K562 (cell line): ENCODE results near the gene MTMR6. TPM values are rescaled to one million over a fixed set of nuclear protein-coding genes. Genes with fewer than 3 reads are reported as not detected.

Source experiments
- ATAC-seq: fragments of 200-7000 bp; cut with Tn5 transposase; 3 replicates; pipeline ENCODE4 v1.9.1; 2020; ENCODE audit warnings: moderate library complexity
- BruUV-seq: library from RNA; stranded (reverse); fragments of 400-500 nt; replicated peaks from 2 replicates; lab custom pipeline; 2021; lab: Mats Ljungman, UMichigan
- CTCF ChIA-PET: fragments of 300-600 bp; formaldehyde crosslinking; extraction: SDS; loops from one replicate; lab custom pipeline; 2021; ENCODE audit warnings: low intra/inter-chr PET ratio; lab: Yijun Ruan, JAX
- POLR2A ChIA-PET: fragments of 300-600, 350-650 bp; sonication (Branson Sonifier 250); formaldehyde crosslinking; extraction: SDS; loops from one replicate; lab custom pipeline; 2021; ENCODE audit warnings: antibody characterized with exemption, inconsistent platforms; lab: Yijun Ruan, JAX
- DNase-seq, 4 experiments: peaks; one replicate each; pipeline versions ENCODE4 v3.0.0 to v3.0.0-alpha.2; 2011 to 2018; ENCODE audit warnings: low spot score in 3 of 4, mixed read lengths in 3 of 4; ENCODE audit errors: extremely low read depth in 1 of 4
- FAIRE-seq: peaks from 2 replicates; lab custom pipeline; 2011; peaks lifted over from hg19 to GRCh38; lab: Jason Lieb, UNC
- H2AFZ ChIP-seq: 2 replicates; pipeline ENCODE4 v1.6.0; 2011; ENCODE audit warnings: low read depth, low read length, control low read depth, inconsistent platforms
- H3K27ac ChIP-seq: fragments of 200-600 bp; 3 replicates; pipeline ENCODE4 v1.8.0; 2011; ENCODE audit warnings: low read depth, mild to moderate bottlenecking, control low read depth, inconsistent platforms, low read length, moderate library complexity, mixed read lengths; ENCODE audit errors: extremely low read depth
- H3K27me3 ChIP-seq, 2 experiments: fragments of 300-600 bp in 1 of 2; 2 replicates in 1 of 2; 3 replicates in 1 of 2; pipeline versions ENCODE4 v1.6.0 to v1.8.0; 2011; ENCODE audit warnings: inconsistent platforms in 2 of 2, low read length in 2 of 2, mild to moderate bottlenecking in 1 of 2, mixed read lengths in 1 of 2, moderate library complexity in 1 of 2; ENCODE audit not compliant: control insufficient read depth in 2 of 2, insufficient read depth in 2 of 2
- H3K36me3 ChIP-seq: fragments of 300-600 bp; 3 replicates; pipeline ENCODE4 v1.8.0; 2011; ENCODE audit warnings: mild to moderate bottlenecking, low read length, inconsistent platforms; ENCODE audit not compliant: control insufficient read depth, insufficient read depth
- H3K4me1 ChIP-seq, 2 experiments: fragments of 200-600 bp in 1 of 2; replicated peaks in 1 of 2; 2 replicates in 1 of 2; 3 replicates in 1 of 2; pipeline versions ENCODE4 v1.5.1 to v1.8.0; 2011; ENCODE audit warnings: inconsistent platforms in 2 of 2, low read length in 2 of 2, mild to moderate bottlenecking in 1 of 2, mixed read lengths in 1 of 2, moderate library complexity in 1 of 2; ENCODE audit not compliant: control insufficient read depth in 2 of 2, insufficient read depth in 2 of 2
- H3K4me2 ChIP-seq: 2 replicates; pipeline ENCODE4 v1.6.1; 2011; ENCODE audit warnings: low read length, control low read depth, inconsistent platforms, mixed read lengths; ENCODE audit not compliant: insufficient read depth
- H3K4me3 ChIP-seq: fragments of 200-600 bp; sonication (generic), shearing (Covaris generic); 2 replicates; pipeline ENCODE4 v1.5.1; 2016; ENCODE audit warnings: control low read depth, inconsistent platforms
- H3K79me2 ChIP-seq: fragments of 200-600 bp; 3 replicates; pipeline ENCODE4 v1.8.0; 2011; ENCODE audit warnings: low read length, inconsistent platforms; ENCODE audit not compliant: control insufficient read depth, insufficient read depth
- H3K9ac ChIP-seq, 2 experiments: 2 replicates each; pipeline versions ENCODE4 v1.6.0 to v1.6.1; 2011; ENCODE audit warnings: low read depth in 2 of 2, low read length in 2 of 2, control low read depth in 1 of 2, inconsistent platforms in 1 of 2, mild to moderate bottlenecking in 1 of 2, mixed read lengths in 1 of 2; ENCODE audit not compliant: insufficient read depth in 1 of 2
- H3K9me1 ChIP-seq: one replicate; pipeline ENCODE4 v1.6.0; 2011; ENCODE audit warnings: inconsistent platforms, mild to moderate bottlenecking, low read length, moderate library complexity; ENCODE audit not compliant: control insufficient read depth, insufficient read depth
- H3K9me3 ChIP-seq: replicated peaks from 2 replicates; pipeline ENCODE4 v1.5.1; 2011; ENCODE audit warnings: low read depth, low read length, inconsistent platforms; ENCODE audit not compliant: control insufficient read depth, insufficient read depth
- H4K20me1 ChIP-seq: replicated peaks from 2 replicates; pipeline ENCODE4 v1.6.1; 2011; ENCODE audit warnings: low read length, inconsistent platforms, mixed read lengths; ENCODE audit not compliant: control insufficient read depth, insufficient read depth
- WGBS: fragments of 100-300 bp; shearing (Covaris generic); methylation state at CpG from one replicate; pipeline ENCODE4 v1.1.6; 2016; ENCODE audit warnings: low coverage, mixed read lengths; ENCODE audit not compliant: insufficient coverage; ENCODE audit errors: missing lambda C conversion rate; 5-methylcytosine and 5-hydroxymethylcytosine counted together
- in situ Hi-C: fragments of 300-500 bp; cut with MboI; formaldehyde crosslinking; loops from 4 replicates; pipeline ENCODE4 v1.15.0; 2018; ENCODE audit warnings: inconsistent platforms, mixed read lengths
- intact Hi-C: fragments of 100-400 bp; cut with micrococcal nuclease; formaldehyde crosslinking; loops from 2 replicates; pipeline ENCODE4 v1.14.2; 2022
- polyA plus RNA-seq, 8 experiments: library from polyadenylated mRNA; depleted of rRNA in 4 of 8; stranded (reverse) in 5 of 8; unstranded in 3 of 8; fragments of >200 nt; fragmentation: Nextera tagmentation in 2 of 8; fragmentation: Illumina TruSeq in 1 of 8; extraction: Ambion mirVana in 2 of 8; extraction: Trizol in 1 of 8; gene quantifications; 2 replicates each; pipeline versions ENCODE4 v1.2.1 to v1.2.3, GENCODE V29; 2011 to 2014; ENCODE audit warnings: inconsistent platforms in 1 of 8, missing spikeins in 1 of 8
- total RNA-seq, 7 experiments: library from RNA; depleted of rRNA in 6 of 7; stranded (reverse); fragments of >200 nt in 6 of 7; fragmentation: Illumina TruSeq in 2 of 7; extraction: Trizol in 2 of 7; gene quantifications; 2 replicates each; pipeline versions ENCODE4 v1.2.1 to v1.2.3, GENCODE V29; 2011 to 2021; ENCODE audit warnings: low replicate concordance in 1 of 7
- TF ChIP-seq, protein P1 (sequence below): IDR thresholded peaks from 2 replicates; pipeline ENCODE4 v1.6.1; 2014; ENCODE audit warnings: antibody characterized with exemption
- TF ChIP-seq, protein P2 (sequence below), 3 experiments: IDR thresholded peaks in 2 of 3; conservative IDR thresholded peaks in 1 of 3; 2 replicates each; pipeline ENCODE4 v1.5.1; 2011 to 2012; ENCODE audit warnings: low read length in 3 of 3, mild to moderate bottlenecking in 3 of 3, control low read depth in 2 of 3, improper control_type of control experiment in 1 of 3, inconsistent platforms in 1 of 3, low read depth in 1 of 3, mixed read lengths in 1 of 3, moderate library complexity in 1 of 3; ENCODE audit not compliant: insufficient read depth in 2 of 3

The MTMR6 gene
- total and polyA plus RNA-seq, 9 of the 15 experiments (the other 6 are each of a cell fraction or from before 2014, with no cell fraction given): 3.9 to 10.8 (median 7.7) TPM

GRCh38 chr13:25249001-25249543 lies 38.2 kb downstream of the MTMR6 start:
- no TSS peak for BruUV-seq
- Histone ChIP-seq H3K4me3 (no peak overlapping the region), H3K4me1 (no peaks in the 10 kb centered on the region), H3K27me3 (no peaks in the 10 kb centered on the region), H3K79me2 (no peaks in the 10 kb centered on the region), H3K9me1 (no peaks in the 10 kb centered on the region), H2AFZ (no peak overlapping the region), H3K4me2 (no peak overlapping the region), H3K9me3 (no peaks in the 10 kb centered on the region), H4K20me1 (no peaks in the 10 kb centered on the region), H3K36me3 (peaks cover 3% of the 10 kb centered on the region; the same call in 1 of the 3 replicates)
- intact Hi-C loops: no loop called here
- WGBS: 39% methylated on average over 5 of the region's 5 CpGs
- DNase-seq: peak in 1 of 4 experiments; percentile 4
- FAIRE-seq: no peak
- peak; percentile 48; the same call in 1 of the 3 replicates for ATAC-seq
- ChIA-PET POLR2A (no interaction called here), CTCF (no interaction called here)
- in situ Hi-C loops: no loop called here
- TF ChIP-seq, protein P1, sequence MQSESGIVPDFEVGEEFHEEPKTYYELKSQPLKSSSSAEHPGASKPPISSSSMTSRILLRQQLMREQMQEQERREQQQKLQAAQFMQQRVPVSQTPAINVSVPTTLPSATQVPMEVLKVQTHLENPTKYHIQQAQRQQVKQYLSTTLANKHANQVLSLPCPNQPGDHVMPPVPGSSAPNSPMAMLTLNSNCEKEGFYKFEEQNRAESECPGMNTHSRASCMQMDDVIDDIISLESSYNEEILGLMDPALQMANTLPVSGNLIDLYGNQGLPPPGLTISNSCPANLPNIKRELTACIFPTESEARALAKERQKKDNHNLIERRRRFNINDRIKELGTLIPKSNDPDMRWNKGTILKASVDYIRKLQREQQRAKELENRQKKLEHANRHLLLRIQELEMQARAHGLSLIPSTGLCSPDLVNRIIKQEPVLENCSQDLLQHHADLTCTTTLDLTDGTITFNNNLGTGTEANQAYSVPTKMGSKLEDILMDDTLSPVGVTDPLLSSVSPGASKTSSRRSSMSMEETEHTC: no peak
- TF ChIP-seq, protein P2, sequence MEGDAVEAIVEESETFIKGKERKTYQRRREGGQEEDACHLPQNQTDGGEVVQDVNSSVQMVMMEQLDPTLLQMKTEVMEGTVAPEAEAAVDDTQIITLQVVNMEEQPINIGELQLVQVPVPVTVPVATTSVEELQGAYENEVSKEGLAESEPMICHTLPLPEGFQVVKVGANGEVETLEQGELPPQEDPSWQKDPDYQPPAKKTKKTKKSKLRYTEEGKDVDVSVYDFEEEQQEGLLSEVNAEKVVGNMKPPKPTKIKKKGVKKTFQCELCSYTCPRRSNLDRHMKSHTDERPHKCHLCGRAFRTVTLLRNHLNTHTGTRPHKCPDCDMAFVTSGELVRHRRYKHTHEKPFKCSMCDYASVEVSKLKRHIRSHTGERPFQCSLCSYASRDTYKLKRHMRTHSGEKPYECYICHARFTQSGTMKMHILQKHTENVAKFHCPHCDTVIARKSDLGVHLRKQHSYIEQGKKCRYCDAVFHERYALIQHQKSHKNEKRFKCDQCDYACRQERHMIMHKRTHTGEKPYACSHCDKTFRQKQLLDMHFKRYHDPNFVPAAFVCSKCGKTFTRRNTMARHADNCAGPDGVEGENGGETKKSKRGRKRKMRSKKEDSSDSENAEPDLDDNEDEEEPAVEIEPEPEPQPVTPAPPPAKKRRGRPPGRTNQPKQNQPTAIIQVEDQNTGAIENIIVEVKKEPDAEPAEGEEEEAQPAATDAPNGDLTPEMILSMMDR (IDR thresholded peaks at IDR 0.05 in 2 of 3, conservative IDR thresholded peaks at IDR 0.05 in 1 of 3; ENCODE audit: insufficient read depth in 2 of 3, low read depth in 1 of 3, low read length in 3 of 3): peak in 2 of 3 experiments; percentile 13; a peak in 1 of 6 replicates
- TF ChIP-seq, all 486 proteins: peak for 1
- H3K9ac ChIP-seq: no peak overlapping the region
- no peak overlapping the region for H3K27ac ChIP-seq
